Measurements from ENCODE around the gene NPY. TPM values are rescaled to one million over a fixed set of nuclear protein-coding genes. Genes with fewer than 3 reads are reported as not detected.

The NPY gene
- total and polyA plus RNA-seq, 2 of the 8 experiments (the other 6 are each of a cell fraction or from before 2014, with no cell fraction given) = 1.2 to 1.7 TPM

GRCh38 chr7:24284699-24285506 is 913 bp downstream of the NPY start:
- Histone ChIP-seq H3K27me3 (replicated peaks in 1 of 4; ENCODE audit: control insufficient read depth in 3 of 4, extremely low read depth in 1 of 4, insufficient read depth in 3 of 4, low read length in 3 of 4) (peaks cover 10 to 37% (median 30%) of the 10 kb centered on the region in 4 experiments), H3K4ac (replicated peaks; ENCODE audit: insufficient read length, low read depth, low read length) (no peak overlapping the region), H2AK5ac (ENCODE audit: low read depth, low read length) (no peak overlapping the region), H2BK15ac (ENCODE audit: low read length) (0 out of 2 replicates have a peak overlapping the region, but pooled peaks have one; percentile 18), H3K4me1 (replicated peaks in 1 of 4; ENCODE audit: control insufficient read depth in 3 of 4, insufficient read depth in 4 of 4, low read length in 3 of 4) (peaks cover 0 to 5% (median 0%) of the 10 kb centered on the region in 4 experiments; a peak in 3 of 7 replicates), H2AFZ (ENCODE audit: low read length) (no peak overlapping the region), H3K36me3 (ENCODE audit: control insufficient read depth in 2 of 4, insufficient read depth in 4 of 4, low read length in 3 of 4) (peaks cover 0 to 6% (median 0%) of the 10 kb centered on the region in 4 experiments; a peak in 1 of 8 replicates), H3K23me2 (ENCODE audit: low read depth, low read length) (peaks cover 22% of the 10 kb centered on the region), H4K91ac (replicated peaks; ENCODE audit: insufficient read length, low read length) (no peak overlapping the region), H2BK120ac (replicated peaks; ENCODE audit: low read depth, low read length) (no peak overlapping the region), H3K79me2 (ENCODE audit: control insufficient read depth in 1 of 2, insufficient read depth in 2 of 2, low read length in 2 of 2) (no peaks in the 10 kb centered on the region), H4K8ac (ENCODE audit: extremely low read depth, insufficient read depth, low read length) (peak overlapping the region; percentile 87), H3K18ac (ENCODE audit: extremely low read depth, low read length) (peak overlapping the region; percentile 13; the same call in 1 of the 2 replicates), H4K20me1 (replicated peaks in 1 of 2; ENCODE audit: control insufficient read depth in 1 of 2, insufficient read depth in 2 of 2, low read length in 2 of 2) (no peaks in the 10 kb centered on the region), H2BK5ac (ENCODE audit: low read depth, low read length) (peak overlapping the region; percentile 55; the same call in 1 of the 2 replicates), H4K5ac (ENCODE audit: insufficient read length, low read depth, low read length) (no peak overlapping the region), H3K79me1 (ENCODE audit: low read depth, low read length) (no peaks in the 10 kb centered on the region), H3K14ac (ENCODE audit: insufficient read length) (no peak overlapping the region), H3K9me3 (ENCODE audit: insufficient read depth in 2 of 2, low read depth in 1 of 2, low read length in 1 of 2) (peaks cover 0 to 13% of the 10 kb centered on the region in 2 experiments; a peak in 1 of 4 replicates), H3K4me3 (ENCODE audit: extremely low read depth in 1 of 4, insufficient read depth in 2 of 4, low read depth in 3 of 4, low read length in 4 of 4) (peak overlapping the region; percentile 38 to 57 (median 48)), H3K23ac (ENCODE audit: insufficient read length) (no peak overlapping the region), H3K9ac (replicated peaks in 1 of 4; ENCODE audit: extremely low read depth in 1 of 4, low read depth in 3 of 4, low read length in 3 of 4) (no peak overlapping the region; a peak in 1 of 7 replicates), H2BK12ac (ENCODE audit: low read depth, low read length) (peak overlapping the region; percentile 62; the same call in 1 of the 2 replicates), H3K4me2 (ENCODE audit: insufficient read depth in 1 of 2, low read depth in 2 of 2, low read length in 2 of 2) (peak overlapping the region; percentile 85 to 97), H3K27ac (ENCODE audit: low read depth, low read length) (no peak overlapping the region), H2BK20ac (ENCODE audit: low read length) (0 out of 2 replicates have a peak overlapping the region, but pooled peaks have one; percentile 29), H3K56ac (replicated peaks; ENCODE audit: insufficient read length, low read depth, low read length) (no peak overlapping the region)
- ChIA-PET POLR2A (ENCODE audit: partially characterized antibody) (interaction anchor here (1.0 to 1.5 kb wide), 3 partner anchors 107 to 127 kb away, joined by 3 to 5 read pairs (median 5); no protein-coding TSS in a partner anchor), CTCF (ENCODE audit: partially characterized antibody) (interaction anchor here (0.8 kb wide), 1 partner anchor 213 kb away, joined by 3 read pairs; no protein-coding TSS in a partner anchor)
- 40% methylated on average over 51 of the region's 51 CpGs; no CpG with 5 or more reads in 1 of the 2 experiments for WGBS, 2 experiments (ENCODE audit: extremely low coverage in 1 of 2, insufficient coverage in 1 of 2, insufficient read length in 1 of 2, insufficient replicate concordance in 2 of 2, low coverage in 1 of 2, low lambda C conversion rate in 2 of 2, missing lambda C conversion rate in 1 of 2)
- FAIRE-seq = no peak
- DNase-seq (ENCODE audit: low read depth in 1 of 2, low spot score in 2 of 2) = peak in 1 of 2 experiments; percentile 83
- TF ChIP-seq CEBPB (IDR thresholded peaks at IDR 0.05; ENCODE audit: low read depth, low read length) (no peak), HDAC6 (IDR thresholded peaks at IDR 0.05; ENCODE audit: low read depth, low read length) (no peak), SP1 (IDR thresholded peaks at IDR 0.05; ENCODE audit: low read depth, low read length) (no peak), KDM4A (IDR thresholded peaks at IDR 0.05; ENCODE audit: low read depth, low read length, severe bottlenecking) (peak; percentile 20), EZH2 (IDR thresholded peaks at IDR 0.05; ENCODE audit: low read depth, low read length, severe bottlenecking) (peak; percentile 52), SUZ12 (IDR thresholded peaks at IDR 0.05; ENCODE audit: low read length) (peak; percentile 44; the same call in 1 of the 2 replicates), GABPA (IDR thresholded peaks at IDR 0.05; ENCODE audit: borderline replicate concordance, insufficient read depth, low read length) (no peak), ASH2L (IDR thresholded peaks at IDR 0.05; ENCODE audit: low read length) (peak; percentile 32), CTBP2 (IDR thresholded peaks at IDR 0.05; ENCODE audit: borderline replicate concordance, insufficient read depth, insufficient read length, low read length) (peak; percentile 34)
- TF ChIP-seq, protein P1, sequence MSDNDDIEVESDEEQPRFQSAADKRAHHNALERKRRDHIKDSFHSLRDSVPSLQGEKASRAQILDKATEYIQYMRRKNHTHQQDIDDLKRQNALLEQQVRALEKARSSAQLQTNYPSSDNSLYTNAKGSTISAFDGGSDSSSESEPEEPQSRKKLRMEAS (IDR thresholded peaks at IDR 0.05) = no peak

Measured in H1 (cell line).